HepG2 (cell line): ENCODE results near the gene MRPL38. TPM values are rescaled to one million over a fixed set of nuclear protein-coding genes. Genes with fewer than 3 reads are reported as not detected.

ENCODE experiments used
- ATAC-seq: fragments of 200-7000 bp; cut with Tn5 transposase; 3 replicates; pipeline ENCODE4 v1.9.1; 2020; ENCODE audit warnings: mild to moderate bottlenecking, moderate library complexity
- BruUV-seq: library from RNA; stranded (reverse); fragments of 400-500 nt; replicated peaks from 2 replicates; lab custom pipeline; 2021; lab: Mats Ljungman, UMichigan
- CTCF ChIA-PET: fragments of 300-600 bp; formaldehyde crosslinking; extraction: SDS; loops from one replicate; lab custom pipeline; 2021; ENCODE audit warnings: low total read pairs, inconsistent platforms, low intra/inter-chr PET ratio; lab: Yijun Ruan, JAX
- POLR2A ChIA-PET: fragments of 350-600 bp; sonication (Branson Sonifier 250); formaldehyde crosslinking; loops from one replicate; lab custom pipeline; 2020; ENCODE audit warnings: antibody characterized with exemption, inconsistent platforms; lab: Yijun Ruan, JAX
- DNase-seq: peaks from one replicate; pipeline ENCODE4 v3.0.0-alpha.2; 2015; ENCODE audit warnings: low spot score
- FAIRE-seq: peaks from 3 replicates; lab custom pipeline; 2011; peaks lifted over from hg19 to GRCh38; lab: Jason Lieb, UNC
- H2AFZ ChIP-seq: one replicate; pipeline ENCODE4 v1.6.1; 2011; ENCODE audit warnings: low read length, inconsistent platforms
- H3K27ac ChIP-seq: fragments of 300-600 bp; 3 replicates; pipeline ENCODE4 v1.8.0; 2011; ENCODE audit warnings: mixed run types, mild to moderate bottlenecking, mixed read lengths, low read length, inconsistent platforms; ENCODE audit not compliant: insufficient read depth; ENCODE audit errors: extremely low read length
- H3K27me3 ChIP-seq, 2 experiments: fragments of 200-600 bp in 1 of 2; 2 replicates in 1 of 2; 3 replicates in 1 of 2; pipeline versions ENCODE4 v1.6.0 to v1.8.0; 2011; ENCODE audit warnings: low read length in 2 of 2, mild to moderate bottlenecking in 2 of 2, moderate library complexity in 2 of 2, inconsistent platforms in 1 of 2; ENCODE audit not compliant: insufficient read depth in 2 of 2, control insufficient read depth in 1 of 2
- H3K36me3 ChIP-seq, 2 experiments: fragments of 200-600 bp in 1 of 2; replicated peaks in 1 of 2; 2 replicates in 1 of 2; 3 replicates in 1 of 2; pipeline versions ENCODE4 v1.5.1 to v1.8.0; 2011; ENCODE audit warnings: low read length in 2 of 2, inconsistent platforms in 1 of 2; ENCODE audit not compliant: insufficient read depth in 2 of 2, control insufficient read depth in 1 of 2
- H3K4me1 ChIP-seq: 2 replicates; pipeline ENCODE4 v1.5.1; 2012; ENCODE audit warnings: low read length, inconsistent platforms; ENCODE audit not compliant: insufficient read depth
- H3K4me2 ChIP-seq: 2 replicates; pipeline ENCODE4 v1.6.0; 2011; ENCODE audit warnings: low read depth, low read length, inconsistent platforms
- H3K4me3 ChIP-seq, 3 experiments: fragments of 200-600 bp in 1 of 3; sonication (generic), shearing (Covaris generic) in 1 of 3; replicated peaks in 1 of 3; 2 replicates each; pipeline ENCODE4 v1.5.1; 2011 to 2016; ENCODE audit warnings: low read length in 3 of 3, inconsistent platforms in 2 of 3, low read depth in 2 of 3, mild to moderate bottlenecking in 2 of 3, control low read depth in 1 of 3, mixed read lengths in 1 of 3; ENCODE audit not compliant: insufficient read depth in 1 of 3
- H3K79me2 ChIP-seq: one replicate; pipeline ENCODE4 v1.6.1; 2011; ENCODE audit warnings: low read length, inconsistent platforms; ENCODE audit not compliant: insufficient read depth
- H3K9ac ChIP-seq: 2 replicates; pipeline ENCODE4 v1.6.0; 2011; ENCODE audit warnings: mild to moderate bottlenecking, low read depth, low read length, inconsistent platforms; ENCODE audit not compliant: insufficient read depth
- H3K9me3 ChIP-seq: 2 replicates; pipeline ENCODE4 v1.5.1; 2012; ENCODE audit warnings: mild to moderate bottlenecking, low read length
- H4K20me1 ChIP-seq: 2 replicates; pipeline ENCODE4 v1.6.0; 2011; ENCODE audit warnings: inconsistent platforms, mild to moderate bottlenecking, low read length, moderate library complexity; ENCODE audit not compliant: insufficient read depth
- CHD2 ChIP-seq: IDR thresholded peaks from 2 replicates; pipeline ENCODE4 v1.6.1; 2011; ENCODE audit warnings: low read depth, low read length, improper control_type of control experiment
- FOXM1 ChIP-seq: sonication (generic); formaldehyde crosslinking; IDR thresholded peaks from 2 replicates; pipeline ENCODE4 v1.5.0; 2020; ENCODE audit warnings: missing genetic modification reagents
- GABPB1 ChIP-seq: IDR thresholded peaks from 2 replicates; pipeline ENCODE4 v1.6.1; 2016; ENCODE audit warnings: mild to moderate bottlenecking, missing genetic modification reagents, moderate library complexity, missing compliant biosample characterization
- HNF1A ChIP-seq, 2 experiments: sonication (generic) in 1 of 2; formaldehyde crosslinking in 1 of 2; IDR thresholded peaks; 2 replicates each; pipeline versions ENCODE4 v1.4.0 to v1.6.1; 2016 to 2020; ENCODE audit warnings: borderline replicate concordance in 1 of 2, low read depth in 1 of 2, mild to moderate bottlenecking in 1 of 2, missing genetic modification reagents in 1 of 2
- HNF4A ChIP-seq: sonication (generic); formaldehyde crosslinking; IDR thresholded peaks from 2 replicates; pipeline ENCODE4 v1.4.0; 2020; ENCODE audit warnings: missing genetic modification reagents
- PHF8 ChIP-seq: sonication (generic); formaldehyde crosslinking; IDR thresholded peaks from 2 replicates; pipeline ENCODE4 v1.5.0; 2020; ENCODE audit warnings: missing genetic modification reagents
- SIN3A ChIP-seq: IDR thresholded peaks from 2 replicates; pipeline ENCODE4 v1.6.1; 2011; ENCODE audit warnings: low read depth, mild to moderate bottlenecking, control low read depth, low read length, borderline replicate concordance
- TGIF2 ChIP-seq: IDR thresholded peaks from 2 replicates; pipeline ENCODE4 v1.6.1; 2016; ENCODE audit warnings: control low read depth, missing compliant biosample characterization
- ZBTB7A ChIP-seq: sonication (generic); formaldehyde crosslinking; IDR thresholded peaks from 2 replicates; pipeline ENCODE4 v1.8.0; 2022; ENCODE audit warnings: mild to moderate bottlenecking, missing genetic modification reagents
- ZFP82 ChIP-seq: sonication (generic); formaldehyde crosslinking; IDR thresholded peaks from 2 replicates; pipeline ENCODE4 v1.5.1; 2020; ENCODE audit warnings: mild to moderate bottlenecking, missing genetic modification reagents, borderline replicate concordance
- ZNF337 ChIP-seq: sonication (generic); formaldehyde crosslinking; IDR thresholded peaks from 2 replicates; pipeline ENCODE4 v1.5.1; 2020; ENCODE audit warnings: missing genetic modification reagents, low read depth, mild to moderate bottlenecking, borderline replicate concordance
- WGBS: methylation state at CpG from one replicate; pipeline ENCODE4 v1.1.6; 2017; ENCODE audit warnings: low lambda C conversion rate; 5-methylcytosine and 5-hydroxymethylcytosine counted together
- in situ Hi-C: cut with HindIII; loops from 2 replicates; pipeline ENCODE4 v1.10.0; 2017; ENCODE audit warnings: low pct_unique_long_range_greater_than_20kb; ENCODE audit not compliant: extremely low pct_ligation_motif_present
- intact Hi-C: fragments of 100-400 bp; cut with micrococcal nuclease; formaldehyde crosslinking; loops from one replicate; pipeline ENCODE4 v1.10.0; 2022; ENCODE audit not compliant: unreplicated experiment
- polyA plus RNA-seq, 8 experiments: library from polyadenylated mRNA; depleted of rRNA in 3 of 8; stranded (reverse) in 7 of 8; unstranded in 1 of 8; fragments of >200 nt; fragmentation: Illumina TruSeq in 4 of 8; extraction: Trizol in 4 of 8; gene quantifications; 2 replicates each; pipeline versions ENCODE4 v1.2.1 to v1.2.3, GENCODE V29; 2011 to 2016; ENCODE audit warnings: low read depth in 4 of 8, missing spikeins in 1 of 8, mixed read lengths in 1 of 8; ENCODE audit not compliant: insufficient read depth in 1 of 8
- total RNA-seq, 5 experiments: library from RNA; depleted of rRNA; stranded (reverse); fragments of >200 nt; fragmentation: Illumina TruSeq; extraction: Trizol; gene quantifications; 2 replicates each; pipeline ENCODE4 v1.2.3, GENCODE V29; 2016; ENCODE audit warnings: low read depth in 1 of 5
- TF ChIP-seq, protein P1 (sequence below): sonication (generic); formaldehyde crosslinking; IDR thresholded peaks from 2 replicates; pipeline ENCODE4 v1.4.0; 2020; ENCODE audit warnings: missing genetic modification reagents

Gene MRPL38
- total and polyA plus RNA-seq, 2 of the 13 experiments (the other 11 are each of a cell fraction or from before 2014, with no cell fraction given), result 83.7 to 125 TPM

DNA sequence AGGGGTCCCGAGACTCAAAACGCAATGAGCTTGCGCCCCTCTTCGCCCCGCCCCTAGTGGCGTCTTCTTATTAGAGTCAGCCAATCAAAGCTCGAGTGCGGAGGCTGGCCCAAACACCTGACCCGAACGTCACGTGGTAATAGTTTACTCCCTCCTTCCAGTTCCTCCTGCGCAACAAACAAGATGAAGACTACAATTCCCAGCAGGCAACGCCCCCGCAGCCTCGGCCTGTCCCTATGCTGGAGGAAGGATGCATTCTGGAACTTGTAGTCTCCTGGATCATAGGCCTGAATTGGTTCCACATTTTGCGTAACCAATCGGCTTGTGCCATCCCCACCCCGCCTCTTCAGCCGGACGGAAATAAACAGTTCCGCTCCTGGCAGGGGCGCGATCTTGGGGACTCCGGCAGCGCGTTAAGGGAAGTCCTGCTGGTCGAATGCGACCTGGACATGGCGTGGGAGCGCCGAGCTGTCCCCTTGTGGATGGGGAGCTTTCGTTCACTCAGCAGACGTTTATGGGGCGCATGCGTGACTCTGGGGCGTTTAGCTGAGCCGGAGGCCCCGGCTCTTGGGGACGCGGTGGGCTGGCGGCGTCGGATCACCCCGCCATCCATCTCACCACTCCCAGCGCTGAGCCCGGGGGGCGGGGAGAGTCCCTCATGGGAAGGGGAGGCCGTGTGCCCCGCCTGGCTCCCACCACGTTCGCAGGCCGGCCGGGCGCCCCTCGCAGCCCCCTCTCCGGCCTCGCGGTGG is 49.2 kb downstream of the MRPL38 start, which contains the start of gene WBP2 (continued):
- TF ChIP-seq HNF1A (IDR thresholded peaks at IDR 0.05; ENCODE audit: low read depth), result peak; percentile 60; the same call in 1 of the 2 replicates
- peak; percentile 73; the same call in 1 of the 2 replicates for TF ChIP-seq HNF1A (CRISPR knock-in tag; IDR thresholded peaks at IDR 0.05; ENCODE audit: borderline replicate concordance)

- Histone ChIP-seq H3K27ac (peak overlapping the region; percentile 64), H3K4me1 (peaks cover 52% of the 10 kb centered on the region), H3K9me3 (no peaks in the 10 kb centered on the region), H3K27me3 (no peaks in the 10 kb centered on the region; a peak in 1 of 5 replicates), H3K4me3 (peak overlapping the region; percentile 79 to 90 (median 90)), H4K20me1 (peaks cover 4% of the 10 kb centered on the region; the same call in 1 of the 2 replicates), H3K36me3 (peaks cover 3 to 13% of the 10 kb centered on the region in 2 experiments; a peak in 4 of 5 replicates), H3K4me2 (peak overlapping the region; percentile 92), H3K9ac (peak overlapping the region; percentile 78), H3K79me2 (peaks cover 17% of the 10 kb centered on the region), H2AFZ (no peak overlapping the region)
- intact Hi-C loops (loop anchor here (2.0 to 5.0 kb wide), 3 partner anchors 14 to 37 kb away; no protein-coding TSS in a partner anchor), in situ Hi-C loops (no loop called here)
- FAIRE-seq, result no peak
- WGBS, result 0% methylated on average over 19 of the region's 19 CpGs
- ATAC-seq, result peak; percentile 6
- POLR2A ChIA-PET, result interaction anchor here (0.6 to 12.8 kb wide), 36 partner anchors 9 to 399 kb away, joined by 3 to 454 read pairs (median 6); partner anchors contain the start of genes ACOX1, GALK1, MRPL38 and RECQL5
- DNase-seq, result no peak
- no TSS peak for BruUV-seq
- CTCF ChIA-PET, result no interaction called here
- TF ChIP-seq PHF8 (CRISPR knock-in tag), result peak; percentile 48; the same call in 1 of the 2 replicates
- TF ChIP-seq CHD2, result peak; percentile 72
- TF ChIP-seq GABPB1, result no peak
- TF ChIP-seq ZFP82, result peak; percentile 22; the same call in 1 of the 2 replicates
- 0 out of 2 replicates have a peak, but pooled peaks have one; percentile 11 for TF ChIP-seq TGIF2
- TF ChIP-seq, protein P1, sequence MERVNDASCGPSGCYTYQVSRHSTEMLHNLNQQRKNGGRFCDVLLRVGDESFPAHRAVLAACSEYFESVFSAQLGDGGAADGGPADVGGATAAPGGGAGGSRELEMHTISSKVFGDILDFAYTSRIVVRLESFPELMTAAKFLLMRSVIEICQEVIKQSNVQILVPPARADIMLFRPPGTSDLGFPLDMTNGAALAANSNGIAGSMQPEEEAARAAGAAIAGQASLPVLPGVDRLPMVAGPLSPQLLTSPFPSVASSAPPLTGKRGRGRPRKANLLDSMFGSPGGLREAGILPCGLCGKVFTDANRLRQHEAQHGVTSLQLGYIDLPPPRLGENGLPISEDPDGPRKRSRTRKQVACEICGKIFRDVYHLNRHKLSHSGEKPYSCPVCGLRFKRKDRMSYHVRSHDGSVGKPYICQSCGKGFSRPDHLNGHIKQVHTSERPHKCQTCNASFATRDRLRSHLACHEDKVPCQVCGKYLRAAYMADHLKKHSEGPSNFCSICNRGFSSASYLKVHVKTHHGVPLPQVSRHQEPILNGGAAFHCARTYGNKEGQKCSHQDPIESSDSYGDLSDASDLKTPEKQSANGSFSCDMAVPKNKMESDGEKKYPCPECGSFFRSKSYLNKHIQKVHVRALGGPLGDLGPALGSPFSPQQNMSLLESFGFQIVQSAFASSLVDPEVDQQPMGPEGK (CRISPR knock-in tag), result peak; percentile 62
- TF ChIP-seq HNF4A (CRISPR knock-in tag), result peak; percentile 10; the same call in 1 of the 2 replicates
- no peak for TF ChIP-seq FOXM1 (CRISPR knock-in tag)
- TF ChIP-seq ZNF337 (CRISPR knock-in tag), result no peak
- peak; percentile 60; the same call in 1 of the 2 replicates for TF ChIP-seq ZBTB7A
- peak; percentile 26; the same call in 1 of the 2 replicates for TF ChIP-seq SIN3A
Observed at GRCh38 chr17:75854881-75855309, 49.8 kb downstream of the MRPL38 start.
